NCI-H226 (cell line): ENCODE data around the gene PEX11B.
"Not testable (repeated sequence)": the region's sequence is repeated elsewhere in the genome, so short reads cannot be mapped to it uniquely, and the experiment has no call there.

ENCODE experiments used
- DNase-seq: peaks from one replicate; pipeline ENCODE4 v3.0.0-alpha.2; 2015

Gene PEX11B

GRCh38 chr1:145951526-145951925 lies 33.0 kb upstream of the PEX11B start:
- no peak for DNase-seq

- DNase-seq, result no peak
These were observed 30.7 kb upstream of the PEX11B start for GRCh38 chr1:145949219-145949618.

- no peak for DNase-seq
These were observed 29.0 kb upstream of the PEX11B start for GRCh38 chr1:145947551-145947950.

GRCh38 chr1:145946477-145946986 lies 28.0 kb upstream of the PEX11B start:
- DNase-seq, result no peak

GRCh38 chr1:145944532-145944931 lies 26.0 kb upstream of the PEX11B start:
- DNase-seq, result no peak

- no peak for DNase-seq
These were observed 24.4 kb upstream of the PEX11B start for GRCh38 chr1:145942871-145943270.

- no peak for DNase-seq
These were observed 23.9 kb upstream of the PEX11B start for GRCh38 chr1:145942405-145942804.

GRCh38 chr1:145937436-145937835 lies 18.9 kb upstream of the PEX11B start:
- DNase-seq, result no peak

GRCh38 chr1:145936247-145936646 lies 17.7 kb upstream of the PEX11B start:
- DNase-seq, result no peak

GRCh38 chr1:145935708-145936107 lies 17.2 kb upstream of the PEX11B start:
- DNase-seq, result no peak

- not testable (repeated sequence) for DNase-seq
These were observed 14.0 kb upstream of the PEX11B start for GRCh38 chr1:145932522-145933009.

- no peak for DNase-seq
These were observed 9.6 kb upstream of the PEX11B start for GRCh38 chr1:145927916-145928643.

- DNase-seq, result peak; percentile 95
These were observed 8.8 kb upstream of the PEX11B start, which contains the start of gene RBM8A for GRCh38 chr1:145927063-145927886. TSS of gene RBM8A (minus strand) at chr1:145927484. CDS start at chr1:145927426, 58 bp downstream.

- DNase-seq, result no peak
These were observed 8.2 kb upstream of the PEX11B start for GRCh38 chr1:145926686-145927062.

GRCh38 chr1:145922266-145922665 lies 3.7 kb upstream of the PEX11B start:
- DNase-seq, result no peak

- not testable (repeated sequence) for DNase-seq
These were observed 1.8 kb upstream of the PEX11B start for GRCh38 chr1:145920297-145920696.

- DNase-seq, result peak; percentile 34
These were observed 749 bp upstream of the PEX11B start for GRCh38 chr1:145918992-145919939.

- no peak for DNase-seq
These were observed 922 bp downstream of the PEX11B start for GRCh38 chr1:145917595-145917994.

- no peak for DNase-seq
These were observed 1.8 kb downstream of the PEX11B start for GRCh38 chr1:145916745-145917144.

- no peak for DNase-seq
These were observed 6.3 kb downstream of the PEX11B start for GRCh38 chr1:145912128-145912641.

GRCh38 chr1:145908653-145909052 lies 9.9 kb downstream of the PEX11B start:
- DNase-seq, result no peak
